C4-2B (cell line): ENCODE data around the gene DCHS1.
A peak's percentile ranks its signal among the peaks of the same experiment; 100 is the strongest.

ENCODE experiments used
- H3K27ac ChIP-seq: fragments of 450-650 bp; 2 replicates; pipeline ENCODE4 v1.5.1; 2017
- CTCF ChIP-seq: fragments of 450-650 bp; conservative IDR thresholded peaks from 2 replicates; pipeline ENCODE4 v1.5.1; 2017; ENCODE audit warnings: mild to moderate bottlenecking
- ZFX ChIP-seq: fragments of 450-650 bp; IDR thresholded peaks from 2 replicates; pipeline ENCODE4 v1.6.1; 2017

The DCHS1 gene

GRCh38 chr11:6629892-6630631 is 25.5 kb downstream of the DCHS1 start:
- peak overlapping the region; percentile 46 for H3K27ac ChIP-seq
- TF ChIP-seq CTCF (no peak), ZFX (peak; percentile 42; the same call in 1 of the 2 replicates)

GRCh38 chr11:6629573-6629891 is 26.1 kb downstream of the DCHS1 start:
- TF ChIP-seq ZFX (no peak), CTCF (no peak)
- peak overlapping the region; percentile 46 for H3K27ac ChIP-seq

GRCh38 chr11:6628526-6628925 is 27.1 kb downstream of the DCHS1 start:
- H3K27ac ChIP-seq: no peak overlapping the region
- TF ChIP-seq CTCF (no peak), ZFX (no peak)

- no peak for TF ChIP-seq ZFX
- no peak for TF ChIP-seq CTCF
- no peak overlapping the region for H3K27ac ChIP-seq
Measured at GRCh38 chr11:6627762-6628241, 27.8 kb downstream of the DCHS1 start.

GRCh38 chr11:6626971-6627761 is 28.4 kb downstream of the DCHS1 start:
- no peak overlapping the region for H3K27ac ChIP-seq
- TF ChIP-seq ZFX (no peak), CTCF (no peak)

- TF ChIP-seq CTCF: no peak
- H3K27ac ChIP-seq: no peak overlapping the region
Measured at GRCh38 chr11:6625832-6626420, 29.7 kb downstream of the DCHS1 start.

- no peak overlapping the region for H3K27ac ChIP-seq
- TF ChIP-seq ZFX (no peak), CTCF (no peak)
Measured at GRCh38 chr11:6625156-6625831, 30.3 kb downstream of the DCHS1 start.
